ENCODE data around the gene ADAP1.
"Not testable (repeated sequence)": the region's sequence is repeated elsewhere in the genome, so short reads cannot be mapped to it uniquely, and the experiment has no call there.

The ADAP1 gene

GRCh38 chr7:946256-946996, 8.1 kb downstream of the ADAP1 start:
- DNase-seq (ENCODE audit: low read depth, low spot score), result no peak
- H3K9ac ChIP-seq (ENCODE audit: insufficient read length, low read depth), result no peak overlapping the region
- peaks cover 16% of the 10 kb centered on the region for H3K4me1 ChIP-seq (ENCODE audit: insufficient read depth, insufficient read length)
- peaks cover 5% of the 10 kb centered on the region for H3K9me3 ChIP-seq (ENCODE audit: insufficient read depth, low read length)
- H3K27me3 ChIP-seq (ENCODE audit: insufficient read depth, insufficient read length), result peaks cover 24% of the 10 kb centered on the region
- no peaks in the 10 kb centered on the region for H3K36me3 ChIP-seq (ENCODE audit: insufficient read depth, insufficient read length, low read length)
- no peak overlapping the region for H3K4me3 ChIP-seq (ENCODE audit: insufficient read length, low read depth)
- no peak for TF ChIP-seq SUZ12 (IDR thresholded peaks at IDR 0.05; ENCODE audit: extremely low read depth, insufficient read depth, insufficient read length)
- TF ChIP-seq ZNF274 (IDR thresholded peaks at IDR 0.05; ENCODE audit: low read depth, low read length), result no peak
- TF ChIP-seq YY1 (IDR thresholded peaks at IDR 0.05; ENCODE audit: insufficient read depth, insufficient read length), result no peak

GRCh38 chr7:945556-946255, 8.8 kb downstream of the ADAP1 start:
- peaks cover 31% of the 10 kb centered on the region for H3K27me3 ChIP-seq (ENCODE audit: insufficient read depth, insufficient read length)
- peaks cover 16% of the 10 kb centered on the region for H3K4me1 ChIP-seq (ENCODE audit: insufficient read depth, insufficient read length)
- no peaks in the 10 kb centered on the region for H3K36me3 ChIP-seq (ENCODE audit: insufficient read depth, insufficient read length, low read length)
- H3K9me3 ChIP-seq (ENCODE audit: insufficient read depth, low read length), result peaks cover 12% of the 10 kb centered on the region
- TF ChIP-seq YY1 (IDR thresholded peaks at IDR 0.05; ENCODE audit: insufficient read depth, insufficient read length), result no peak
- no peak for TF ChIP-seq ZNF274 (IDR thresholded peaks at IDR 0.05; ENCODE audit: low read depth, low read length)
- no peak for TF ChIP-seq SUZ12 (IDR thresholded peaks at IDR 0.05; ENCODE audit: extremely low read depth, insufficient read depth, insufficient read length)
- H3K9ac ChIP-seq (ENCODE audit: insufficient read length, low read depth), result no peak overlapping the region
- no peak for DNase-seq (ENCODE audit: low read depth, low spot score)
- H3K4me3 ChIP-seq (ENCODE audit: insufficient read length, low read depth), result no peak overlapping the region

GRCh38 chr7:945147-945555, 9.3 kb downstream of the ADAP1 start:
- no peak overlapping the region for H3K4me3 ChIP-seq (ENCODE audit: insufficient read length, low read depth)
- H3K36me3 ChIP-seq (ENCODE audit: insufficient read depth, insufficient read length, low read length), result no peaks in the 10 kb centered on the region
- TF ChIP-seq YY1 (IDR thresholded peaks at IDR 0.05; ENCODE audit: insufficient read depth, insufficient read length) (no peak), ZNF274 (IDR thresholded peaks at IDR 0.05; ENCODE audit: low read depth, low read length) (no peak), SUZ12 (IDR thresholded peaks at IDR 0.05; ENCODE audit: extremely low read depth, insufficient read depth, insufficient read length) (no peak)
- no peak overlapping the region for H3K9ac ChIP-seq (ENCODE audit: insufficient read length, low read depth)
- peaks cover 35% of the 10 kb centered on the region for H3K27me3 ChIP-seq (ENCODE audit: insufficient read depth, insufficient read length)
- DNase-seq (ENCODE audit: low read depth, low spot score), result no peak
- peaks cover 16% of the 10 kb centered on the region for H3K4me1 ChIP-seq (ENCODE audit: insufficient read depth, insufficient read length)
- H3K9me3 ChIP-seq (ENCODE audit: insufficient read depth, low read length), result peaks cover 16% of the 10 kb centered on the region

GRCh38 chr7:944744-945143, 9.7 kb downstream of the ADAP1 start:
- no peak for TF ChIP-seq ZNF274 (IDR thresholded peaks at IDR 0.05; ENCODE audit: low read depth, low read length)
- TF ChIP-seq YY1 (IDR thresholded peaks at IDR 0.05; ENCODE audit: insufficient read depth, insufficient read length), result no peak
- no peak for TF ChIP-seq SUZ12 (IDR thresholded peaks at IDR 0.05; ENCODE audit: extremely low read depth, insufficient read depth, insufficient read length)
- DNase-seq (ENCODE audit: low read depth, low spot score), result no peak
- Histone ChIP-seq H3K4me1 (ENCODE audit: insufficient read depth, insufficient read length) (peaks cover 16% of the 10 kb centered on the region), H3K36me3 (ENCODE audit: insufficient read depth, insufficient read length, low read length) (no peaks in the 10 kb centered on the region), H3K9me3 (ENCODE audit: insufficient read depth, low read length) (peaks cover 16% of the 10 kb centered on the region), H3K4me3 (ENCODE audit: insufficient read length, low read depth) (no peak overlapping the region), H3K9ac (ENCODE audit: insufficient read length, low read depth) (no peak overlapping the region), H3K27me3 (ENCODE audit: insufficient read depth, insufficient read length) (peaks cover 38% of the 10 kb centered on the region)

- DNase-seq (ENCODE audit: low read depth, low spot score); H3K4me1 ChIP-seq (ENCODE audit: insufficient read depth, insufficient read length); H3K36me3 ChIP-seq (ENCODE audit: insufficient read depth, insufficient read length, low read length); H3K9ac ChIP-seq (ENCODE audit: insufficient read length, low read depth); H3K4me3 ChIP-seq (ENCODE audit: insufficient read length, low read depth): not testable (repeated sequence)
- Histone ChIP-seq H3K9me3 (ENCODE audit: insufficient read depth, low read length) (peaks cover 16% of the 10 kb centered on the region), H3K27me3 (ENCODE audit: insufficient read depth, insufficient read length) (peaks cover 38% of the 10 kb centered on the region)
Measured at GRCh38 chr7:943793-944192, 10.7 kb downstream of the ADAP1 start.

GRCh38 chr7:940599-941408, 13.7 kb downstream of the ADAP1 start:
- peaks cover 12% of the 10 kb centered on the region for H3K4me1 ChIP-seq (ENCODE audit: insufficient read depth, insufficient read length)
- H3K36me3 ChIP-seq (ENCODE audit: insufficient read depth, insufficient read length, low read length), result no peaks in the 10 kb centered on the region
- no peak for TF ChIP-seq SUZ12 (IDR thresholded peaks at IDR 0.05; ENCODE audit: extremely low read depth, insufficient read depth, insufficient read length)
- no peak for TF ChIP-seq YY1 (IDR thresholded peaks at IDR 0.05; ENCODE audit: insufficient read depth, insufficient read length)
- no peak for TF ChIP-seq ZNF274 (IDR thresholded peaks at IDR 0.05; ENCODE audit: low read depth, low read length)
- no peak for DNase-seq (ENCODE audit: low read depth, low spot score)
- H3K4me3 ChIP-seq (ENCODE audit: insufficient read length, low read depth), result no peak overlapping the region
- peaks cover 16% of the 10 kb centered on the region for H3K9me3 ChIP-seq (ENCODE audit: insufficient read depth, low read length)
- peaks cover 38% of the 10 kb centered on the region for H3K27me3 ChIP-seq (ENCODE audit: insufficient read depth, insufficient read length)
- H3K9ac ChIP-seq (ENCODE audit: insufficient read length, low read depth), result no peak overlapping the region

- no peaks in the 10 kb centered on the region for H3K36me3 ChIP-seq (ENCODE audit: insufficient read depth, insufficient read length, low read length)
- no peak overlapping the region for H3K4me3 ChIP-seq (ENCODE audit: insufficient read length, low read depth)
- peaks cover 16% of the 10 kb centered on the region for H3K9me3 ChIP-seq (ENCODE audit: insufficient read depth, low read length)
- H3K4me1 ChIP-seq (ENCODE audit: insufficient read depth, insufficient read length), result peaks cover 10% of the 10 kb centered on the region
- peaks cover 36% of the 10 kb centered on the region for H3K27me3 ChIP-seq (ENCODE audit: insufficient read depth, insufficient read length)
- TF ChIP-seq ZNF274 (IDR thresholded peaks at IDR 0.05; ENCODE audit: low read depth, low read length) (no peak), YY1 (IDR thresholded peaks at IDR 0.05; ENCODE audit: insufficient read depth, insufficient read length) (no peak)
- no peak overlapping the region for H3K9ac ChIP-seq (ENCODE audit: insufficient read length, low read depth)
- DNase-seq (ENCODE audit: low read depth, low spot score), result no peak
Measured at GRCh38 chr7:939843-940242, 14.6 kb downstream of the ADAP1 start.

Data from NT2/D1 (cell line).